ENCODE results near the gene PLEKHA7.

GRCh38 chr11:17004486-17005148 is 9.6 kb downstream of the PLEKHA7 start:
- TF ChIP-seq CTCF (IDR thresholded peaks at IDR 0.05; ENCODE audit: low read depth, low read length) (no peak), POLR2A (IDR thresholded peaks at IDR 0.05; ENCODE audit: extremely low read depth, insufficient read length) (no peak), MAX (IDR thresholded peaks at IDR 0.05; ENCODE audit: low read depth, low read length) (no peak), MYC (IDR thresholded peaks at IDR 0.05; ENCODE audit: low read depth, low read length) (no peak)
